Peyer's patch (tissue), 4 donors: ENCODE data around the gene CNTNAP5.

Experiments
- CTCF ChIP-seq, 6 experiments: fragments of 450-650 bp in 4 of 6; fragments of 200-600 bp in 2 of 6; sonication (generic) in 1 of 6; IDR thresholded peaks; one replicate each; pipeline ENCODE4 v1.5.1; 2017 to 2019; ENCODE audit warnings: antibody characterized with exemption in 6 of 6, mild to moderate bottlenecking in 3 of 6, moderate library complexity in 1 of 6
- POLR2A ChIP-seq, 2 donors: fragments of 450-650 bp; IDR thresholded peaks; one replicate each; pipeline ENCODE4 v1.5.1; 2017; ENCODE audit warnings: antibody characterized with exemption in 2 of 2, mild to moderate bottlenecking in 2 of 2, moderate library complexity in 2 of 2

- TF ChIP-seq CTCF (IDR thresholded peaks at IDR 0.05) (no peak), POLR2A (IDR thresholded peaks at IDR 0.05) (no peak)
Observed at GRCh38 chr2:124832521-124832920, 807.4 kb downstream of the CNTNAP5 start.
